Measurements from ENCODE around the gene GADD45A.

GADD45A gene

GRCh38 chr1:67731322-67731721 lies 46.3 kb downstream of the GADD45A start:
- DNase-seq (ENCODE audit: low read depth), result no peak
- no peak overlapping the region for H3K4me3 ChIP-seq (ENCODE audit: low read depth, low read length)
- no peak for TF ChIP-seq CTCF (IDR thresholded peaks at IDR 0.05; ENCODE audit: low read depth, low read length, missing control alignments)

- no peak for DNase-seq (ENCODE audit: low read depth)
- no peak for TF ChIP-seq CTCF (IDR thresholded peaks at IDR 0.05; ENCODE audit: low read depth, low read length, missing control alignments)
- no peak overlapping the region for H3K4me3 ChIP-seq (ENCODE audit: low read depth, low read length)
These were observed 47.8 kb downstream of the GADD45A start for GRCh38 chr1:67732750-67733151.

GRCh38 chr1:67733681-67734322 lies 48.8 kb downstream of the GADD45A start:
- DNase-seq (ENCODE audit: low read depth), result no peak
- TF ChIP-seq CTCF (IDR thresholded peaks at IDR 0.05; ENCODE audit: low read depth, low read length, missing control alignments), result no peak
- no peak overlapping the region for H3K4me3 ChIP-seq (ENCODE audit: low read depth, low read length)

- DNase-seq (ENCODE audit: low read depth), result no peak
- no peak for TF ChIP-seq CTCF (IDR thresholded peaks at IDR 0.05; ENCODE audit: low read depth, low read length, missing control alignments)
- no peak overlapping the region for H3K4me3 ChIP-seq (ENCODE audit: low read depth, low read length)
These were observed 49.3 kb downstream of the GADD45A start for GRCh38 chr1:67734323-67734690.

- TF ChIP-seq CTCF (IDR thresholded peaks at IDR 0.05; ENCODE audit: low read depth, low read length, missing control alignments), result no peak
- H3K4me3 ChIP-seq (ENCODE audit: low read depth, low read length), result no peak overlapping the region
- DNase-seq (ENCODE audit: low read depth), result no peak
These were observed 50.2 kb downstream of the GADD45A start for GRCh38 chr1:67735206-67735605.

GRCh38 chr1:67735806-67736627 lies 51.0 kb downstream of the GADD45A start:
- TF ChIP-seq CTCF (IDR thresholded peaks at IDR 0.05; ENCODE audit: low read depth, low read length, missing control alignments), result no peak
- H3K4me3 ChIP-seq (ENCODE audit: low read depth, low read length), result peak overlapping the region; percentile 41

More at GRCh38 chr1:67735806-67736627, 51.0 kb downstream of the GADD45A start:
- peak; percentile 71 for DNase-seq (ENCODE audit: low read depth)
